DMS 273 (cell line): ENCODE results near the gene ARHGAP25.

Source experiments
- DNase-seq: peaks from one replicate; lab custom pipeline; 2025; ENCODE audit not compliant: unreplicated experiment; lab: John Stamatoyannopoulos, UW

ARHGAP25 gene

DNA sequence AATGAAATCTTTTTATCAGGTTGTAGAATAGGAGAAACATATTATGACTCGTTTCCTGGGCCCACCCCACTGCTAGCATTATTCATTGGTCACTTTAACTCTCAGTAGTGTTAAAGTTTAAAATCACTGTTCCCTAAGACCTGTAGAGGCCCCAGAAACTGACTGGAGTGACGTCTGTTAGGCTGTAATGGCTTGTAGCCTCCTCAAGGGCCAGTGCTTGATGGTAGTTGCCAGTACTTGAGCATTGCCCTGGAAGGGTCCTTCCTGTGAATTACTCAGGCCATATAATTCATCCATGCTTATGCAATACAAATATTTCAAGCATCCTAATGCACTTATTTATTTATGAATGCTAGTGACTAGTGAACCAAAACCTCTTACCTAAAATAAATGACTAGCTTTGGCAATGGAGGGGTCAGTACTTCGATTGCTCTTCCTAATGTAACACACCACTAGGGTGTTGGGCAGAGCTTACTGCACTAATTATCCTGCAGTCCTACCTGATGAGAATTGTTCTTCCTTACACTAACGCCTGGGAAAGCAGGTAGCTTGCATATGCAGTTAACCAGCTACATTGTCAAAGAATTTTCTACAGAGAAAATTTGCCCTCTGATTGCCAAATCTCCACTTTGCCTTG lies 31.2 kb downstream of the ARHGAP25 start:
- DNase-seq, result no peak

DNA sequence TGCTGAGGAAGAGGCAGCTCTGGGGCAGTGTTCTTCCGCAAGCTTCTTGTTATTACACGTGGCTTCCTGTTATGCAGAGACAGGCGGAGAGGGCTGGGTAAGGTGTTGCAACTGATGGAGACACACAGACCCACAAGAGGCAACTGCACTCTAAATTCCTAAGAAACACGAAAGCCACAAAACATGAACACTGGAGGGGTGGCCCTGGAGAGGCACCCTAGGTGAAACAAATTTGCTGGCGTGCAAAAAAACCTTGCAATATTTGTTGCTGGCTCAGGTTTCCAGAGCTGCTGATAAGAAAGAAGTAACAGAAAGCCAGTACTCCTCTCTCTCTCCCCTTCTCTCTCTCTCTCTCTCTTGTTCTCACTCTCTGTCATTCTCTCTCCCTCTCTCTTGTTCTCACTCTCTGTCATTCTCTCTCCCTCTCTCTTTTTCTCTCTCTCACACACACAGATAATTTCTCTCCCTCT lies 31.8 kb downstream of the ARHGAP25 start:
- no peak for DNase-seq

DNA sequence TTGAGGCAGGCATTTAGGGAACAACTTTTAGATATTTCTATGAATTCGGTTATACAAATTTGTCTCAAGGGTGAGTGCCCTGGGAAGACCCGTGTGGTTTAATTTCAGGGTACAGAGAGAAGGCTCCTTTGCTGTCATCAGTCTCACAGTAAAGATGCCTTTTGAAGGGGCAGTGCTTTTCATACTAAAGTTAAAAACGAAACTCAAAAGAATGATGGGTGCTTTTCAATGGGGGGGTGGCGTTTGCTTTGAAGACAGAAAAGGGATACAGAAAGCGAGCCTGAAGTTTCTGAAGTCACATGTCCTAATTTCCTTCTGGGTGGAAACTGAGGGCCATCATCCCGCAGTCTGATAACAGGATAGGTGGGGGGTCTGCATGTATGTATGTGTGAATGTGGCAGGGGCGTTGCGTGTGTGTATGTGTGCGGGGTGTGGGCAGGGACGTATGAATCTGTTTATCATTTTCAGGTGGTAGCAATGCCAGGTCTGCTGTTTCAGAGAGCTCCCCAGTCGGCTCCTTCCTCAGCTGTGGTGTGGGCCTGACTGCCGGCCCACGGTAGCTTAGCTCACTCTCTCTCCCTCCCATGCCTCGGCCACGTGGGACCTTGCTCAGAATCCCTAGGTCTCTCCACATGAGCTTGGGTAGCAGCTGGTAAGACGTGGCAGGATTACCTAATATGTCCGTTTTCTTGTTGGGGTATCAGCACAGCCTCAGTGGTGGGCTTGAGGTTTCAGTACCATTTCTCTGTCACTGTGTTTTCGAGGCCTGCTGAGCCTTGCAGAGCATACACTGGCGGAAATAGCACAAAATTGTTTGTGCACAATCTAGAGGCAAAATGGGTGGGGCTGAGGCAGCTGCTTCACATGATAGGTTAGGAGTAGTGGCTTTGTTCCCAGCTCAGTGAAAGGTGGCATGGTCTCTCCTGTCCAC lies 32.7 kb downstream of the ARHGAP25 start:
- DNase-seq, result no peak

GRCh38 chr2:68767996-68768395 lies 33.4 kb downstream of the ARHGAP25 start:
- no peak for DNase-seq

GRCh38 chr2:68768461-68768860 lies 33.9 kb downstream of the ARHGAP25 start:
- DNase-seq, result no peak

GRCh38 chr2:68768951-68769350 lies 34.3 kb downstream of the ARHGAP25 start:
- DNase-seq, result no peak

DNA sequence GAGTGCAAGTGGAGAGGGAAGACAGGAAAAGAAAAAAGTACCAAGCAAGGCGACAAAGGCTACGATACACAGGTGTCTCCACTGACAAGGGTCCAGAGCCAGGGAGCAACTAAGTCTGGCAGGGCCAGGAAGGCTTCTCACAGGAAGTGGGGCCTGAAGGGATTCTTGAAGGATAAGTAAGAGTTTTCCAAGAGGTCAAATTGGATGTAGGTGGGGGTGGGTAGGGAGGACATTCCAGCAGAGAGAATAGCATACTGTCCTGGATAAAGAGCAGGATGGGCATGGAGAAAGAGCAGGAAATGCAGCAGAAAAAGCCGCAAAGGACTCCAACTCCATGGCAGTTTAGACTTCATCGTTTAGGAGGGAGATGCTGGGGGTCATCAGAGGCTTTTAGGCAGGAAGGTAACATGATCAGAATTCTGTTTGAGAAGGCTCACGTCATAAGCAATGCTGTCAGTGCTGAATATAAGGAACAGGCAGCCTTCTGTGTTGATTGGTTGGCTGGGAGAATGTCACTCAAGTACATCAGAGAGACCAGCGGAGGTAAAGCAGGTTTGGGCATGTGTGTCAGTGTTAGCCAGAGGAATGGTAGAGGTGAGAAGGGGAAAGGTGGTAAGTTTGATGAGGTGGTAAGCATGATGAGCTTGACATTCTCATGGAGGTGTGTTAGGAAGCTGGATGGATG lies 35.1 kb downstream of the ARHGAP25 start:
- DNase-seq, result no peak

DNA sequence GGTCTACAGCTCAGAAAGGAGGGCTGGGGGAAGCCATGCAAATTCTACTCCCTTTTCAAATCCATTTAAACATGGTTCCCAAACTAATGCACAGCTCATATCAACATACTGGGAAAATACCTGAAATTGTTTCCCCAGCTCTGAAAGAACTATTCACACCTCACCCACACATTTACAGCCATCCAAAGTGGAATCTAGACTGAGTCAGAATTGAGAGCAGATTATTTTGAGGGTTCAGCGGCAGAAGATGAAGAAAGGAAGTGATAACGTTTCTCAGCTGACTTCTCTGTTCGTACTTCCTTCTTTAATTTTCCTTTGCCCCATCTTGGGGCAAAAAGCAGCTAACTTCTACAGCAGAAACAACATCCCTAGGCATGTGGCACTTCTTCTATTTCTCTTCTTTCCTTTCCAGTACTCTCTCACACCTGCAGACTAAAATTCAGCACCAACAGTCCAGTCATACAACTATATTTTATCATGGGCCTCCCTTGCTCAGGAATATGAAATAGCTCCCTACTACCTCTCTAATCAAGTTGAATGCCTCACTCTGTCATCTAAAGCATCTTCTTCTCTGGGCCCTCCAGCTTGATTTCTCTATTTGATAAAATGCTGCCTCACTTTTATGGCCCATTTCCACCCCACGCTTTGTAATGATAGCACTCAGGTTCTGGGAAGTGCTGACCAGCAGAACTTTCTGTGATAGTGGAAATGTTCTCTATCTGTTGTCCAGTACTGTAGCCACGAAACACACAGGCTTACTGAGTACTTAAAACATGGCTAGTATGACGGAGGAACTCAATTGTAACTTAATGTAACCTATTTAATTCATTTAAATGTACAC lies 35.9 kb downstream of the ARHGAP25 start:
- no peak for DNase-seq

DNA sequence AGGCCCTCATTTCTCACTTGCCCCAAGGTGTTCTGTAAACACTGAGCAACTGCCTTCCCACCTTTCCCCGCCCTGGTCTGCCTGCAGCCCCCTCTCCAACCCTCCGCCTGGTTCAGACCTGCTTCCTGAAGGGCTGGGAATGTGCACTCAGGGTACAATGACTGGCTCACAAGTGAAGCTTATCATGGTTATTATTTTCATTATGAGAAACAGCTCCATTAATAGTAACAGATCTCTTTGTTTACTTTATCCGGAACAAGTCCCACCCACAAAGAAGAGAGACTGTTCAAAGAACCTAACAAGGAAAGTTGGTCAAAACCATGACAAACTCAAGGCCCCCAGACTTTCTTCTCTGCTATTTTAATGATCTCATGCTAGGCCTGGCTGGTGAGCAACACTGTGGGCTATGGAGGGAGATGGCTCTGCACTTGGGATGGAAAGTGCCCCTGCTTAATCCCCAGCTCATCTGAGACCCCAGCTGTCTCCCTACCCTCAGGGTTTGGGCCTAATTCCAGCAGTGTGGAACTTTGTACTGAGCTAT lies 36.7 kb downstream of the ARHGAP25 start:
- no peak for DNase-seq

GRCh38 chr2:68772109-68772508 lies 37.5 kb downstream of the ARHGAP25 start:
- DNase-seq, result no peak

GRCh38 chr2:68774569-68775271 lies 40.1 kb downstream of the ARHGAP25 start:
- DNase-seq, result no peak

DNA sequence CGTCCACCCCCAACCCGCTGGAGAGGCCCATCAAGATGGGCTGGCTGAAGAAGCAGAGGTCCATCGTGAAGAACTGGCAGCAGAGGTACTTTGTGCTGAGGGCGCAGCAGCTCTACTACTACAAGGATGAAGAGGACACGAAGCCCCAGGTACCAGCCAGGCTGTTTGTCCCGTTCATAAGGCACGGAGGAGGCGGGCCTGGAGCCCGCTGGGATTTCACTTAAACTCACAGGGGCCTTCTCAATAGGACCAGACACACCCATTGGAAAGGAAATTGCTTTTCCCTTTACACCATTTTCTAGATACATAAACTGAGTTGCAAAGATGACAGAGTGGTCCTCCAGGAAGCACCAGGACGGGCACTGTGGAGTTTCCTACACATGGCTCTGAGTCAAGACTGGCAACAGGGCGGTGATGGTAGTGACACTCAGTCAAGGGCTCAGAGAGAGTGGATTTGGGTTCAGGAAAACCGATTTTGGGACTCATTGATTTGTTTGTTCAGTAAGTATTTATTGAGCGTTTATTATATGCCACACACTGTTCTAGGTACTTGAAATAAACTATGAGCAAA lies 40.7 kb downstream of the ARHGAP25 start:
- no peak for DNase-seq

- DNase-seq, result no peak
These were observed 41.5 kb downstream of the ARHGAP25 start for GRCh38 chr2:68776124-68776523.

- DNase-seq, result no peak
These were observed 45.0 kb downstream of the ARHGAP25 start for GRCh38 chr2:68779595-68779994.

DNA sequence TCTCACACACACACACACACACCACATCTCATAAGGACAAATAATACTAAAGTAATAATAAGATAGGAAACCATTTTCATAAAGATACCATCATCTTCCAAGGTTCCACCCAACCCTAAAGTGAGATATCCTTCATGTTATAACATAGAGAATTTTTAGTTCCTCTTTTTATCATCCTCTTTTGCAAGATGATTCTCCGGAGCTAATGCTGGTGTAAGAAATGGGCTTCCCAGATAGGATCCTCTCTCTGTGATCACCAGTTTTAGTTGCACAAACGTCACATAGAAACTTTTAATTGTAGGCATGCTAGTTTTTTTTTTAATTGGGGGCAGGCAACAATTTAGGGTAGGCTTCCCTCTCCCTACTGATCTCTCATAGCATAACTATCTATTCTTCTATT lies 49.6 kb downstream of the ARHGAP25 start:
- no peak for DNase-seq

DNA sequence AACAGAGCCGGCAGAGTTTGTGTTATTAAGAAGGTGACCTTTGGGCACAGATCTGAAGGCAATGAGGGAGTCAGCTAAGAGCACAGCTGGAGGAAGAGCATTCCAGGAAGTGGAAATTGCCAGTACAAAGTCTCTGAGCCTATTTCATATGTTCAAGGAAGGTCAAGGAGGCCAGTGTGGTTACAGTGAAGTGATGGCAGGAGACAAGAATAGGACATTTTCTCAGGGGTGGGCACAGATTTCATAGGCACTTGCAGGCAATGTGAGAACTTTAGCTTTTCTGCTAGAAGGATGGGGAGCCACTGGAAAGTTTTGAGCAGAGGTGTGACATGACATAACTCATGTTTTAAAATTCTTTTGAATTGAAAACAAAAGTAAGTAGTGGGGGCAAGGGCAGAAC lies 50.3 kb downstream of the ARHGAP25 start:
- DNase-seq, result no peak

DNA sequence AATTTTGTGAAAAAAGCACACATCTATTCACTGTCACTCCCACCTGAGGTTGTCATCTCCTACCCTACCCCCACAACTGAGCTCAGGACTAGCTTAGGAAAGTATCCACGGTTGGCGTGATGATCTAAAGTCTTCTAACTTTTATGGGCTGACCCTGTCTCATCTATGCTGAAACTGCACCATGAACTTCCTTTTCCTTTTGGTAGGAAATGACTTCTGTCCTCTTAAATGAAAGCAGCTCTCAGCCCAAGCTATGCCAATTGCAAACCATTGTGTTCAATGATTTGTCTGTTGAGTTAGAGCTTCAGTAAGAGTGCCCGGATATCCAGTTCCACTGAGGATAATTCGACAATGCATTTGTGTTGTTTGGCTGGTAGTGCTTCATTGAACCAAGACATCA lies 52.7 kb downstream of the ARHGAP25 start:
- no peak for DNase-seq

GRCh38 chr2:68789603-68790002 lies 55.0 kb downstream of the ARHGAP25 start:
- no peak for DNase-seq

GRCh38 chr2:68790600-68790999 lies 56.0 kb downstream of the ARHGAP25 start:
- no peak for DNase-seq

GRCh38 chr2:68791914-68792313 lies 57.3 kb downstream of the ARHGAP25 start:
- DNase-seq, result no peak
